ENCODE results near the gene HMGCR. TPM values are rescaled to one million over a fixed set of nuclear protein-coding genes. Genes with fewer than 3 reads are reported as not detected.
"Not testable (repeated sequence)": the region's sequence is repeated elsewhere in the genome, so short reads cannot be mapped to it uniquely, and the experiment has no call there.

HMGCR gene
- total RNA-seq, 1 experiment from 2014 or later = 22.0 TPM

GRCh38 chr5:75303419-75303818 is 33.6 kb upstream of the HMGCR start:
- TF ChIP-seq EZH2 (IDR thresholded peaks at IDR 0.05; ENCODE audit: low read length, unreplicated experiment) (no peak), CTCF (conservative IDR thresholded peaks at IDR 0.05; ENCODE audit: low read depth, low read length) (no peak), EZH2phosphoT487 (IDR thresholded peaks at IDR 0.05; ENCODE audit: borderline replicate concordance, low read length) (no peak)
- DNase-seq (no peak), ATAC-seq (no peak)
- no peaks in the 10 kb centered on the region for H3K9me3 ChIP-seq (ENCODE audit: low read length)
- CTCF ChIA-PET = no interaction called here
- intact Hi-C loops (cut with micrococcal nuclease) = no loop called here
- no peaks in the 10 kb centered on the region for H3K9me2 ChIP-seq (replicated peaks; ENCODE audit: low read length)
- no peak overlapping the region for H3K4me3 ChIP-seq (ENCODE audit: low read length)
- H3K36me3 ChIP-seq (ENCODE audit: low read depth, low read length) = no peaks in the 10 kb centered on the region
- H3K4me1 ChIP-seq (ENCODE audit: insufficient read depth, low read length) = no peaks in the 10 kb centered on the region
- no peaks in the 10 kb centered on the region for H3F3A ChIP-seq (ENCODE audit: low read length, unreplicated experiment)
- H3K9ac ChIP-seq (ENCODE audit: low read length) = no peak overlapping the region
- H2AFZ ChIP-seq (ENCODE audit: low read length) = no peak overlapping the region
- no peaks in the 10 kb centered on the region for H3K27me3 ChIP-seq (ENCODE audit: low read length)
- no peak overlapping the region for H3K27ac ChIP-seq (ENCODE audit: low read length)
- H3K4me2 ChIP-seq (ENCODE audit: low read length) = no peak overlapping the region
- POLR2A ChIA-PET (ENCODE audit: unreplicated experiment) = no interaction called here
- no peaks in the 10 kb centered on the region for H4K20me1 ChIP-seq (ENCODE audit: low read length)
- H3K79me2 ChIP-seq (ENCODE audit: low read length) = no peaks in the 10 kb centered on the region
- no TSS peak for BruUV-seq (replicated peaks)

- H3K9me2 ChIP-seq (replicated peaks; ENCODE audit: low read length); H3K4me2 ChIP-seq (ENCODE audit: low read length); H3K27ac ChIP-seq (ENCODE audit: low read length); H3K4me3 ChIP-seq (ENCODE audit: low read length); H3K27me3 ChIP-seq (ENCODE audit: low read length); H4K20me1 ChIP-seq (ENCODE audit: low read length); H3K9me3 ChIP-seq (ENCODE audit: low read length); BruUV-seq (replicated peaks); H2AFZ ChIP-seq (ENCODE audit: low read length); ATAC-seq; intact Hi-C loops (cut with micrococcal nuclease); POLR2A ChIA-PET (ENCODE audit: unreplicated experiment); H3K79me2 ChIP-seq (ENCODE audit: low read length); H3K9ac ChIP-seq (ENCODE audit: low read length); H3F3A ChIP-seq (ENCODE audit: low read length, unreplicated experiment); H3K36me3 ChIP-seq (ENCODE audit: low read depth, low read length); H3K4me1 ChIP-seq (ENCODE audit: insufficient read depth, low read length); DNase-seq: not testable (repeated sequence)
- CTCF ChIA-PET = interaction anchor here (0.7 kb wide), 1 partner anchor 379 kb away, joined by 3 read pairs; no protein-coding TSS in a partner anchor
Observed at GRCh38 chr5:75304486-75304885, 32.5 kb upstream of the HMGCR start.

- CTCF ChIA-PET = no interaction called here
- BruUV-seq (replicated peaks) = no TSS peak
- H3K27ac ChIP-seq (ENCODE audit: low read length) = no peak overlapping the region
Observed at GRCh38 chr5:75306746-75307145, 30.3 kb upstream of the HMGCR start.

More at GRCh38 chr5:75306746-75307145, 30.3 kb upstream of the HMGCR start:
- POLR2A ChIA-PET (ENCODE audit: unreplicated experiment) = no interaction called here
- DNase-seq (no peak), ATAC-seq (no peak)
- Histone ChIP-seq H3K9me3 (ENCODE audit: low read length) (no peaks in the 10 kb centered on the region), H3K4me2 (ENCODE audit: low read length) (no peak overlapping the region), H3K36me3 (ENCODE audit: low read depth, low read length) (no peaks in the 10 kb centered on the region), H3K4me1 (ENCODE audit: insufficient read depth, low read length) (peaks cover 7% of the 10 kb centered on the region; the same call in 1 of the 2 replicates), H3K9ac (ENCODE audit: low read length) (no peak overlapping the region), H4K20me1 (ENCODE audit: low read length) (no peaks in the 10 kb centered on the region), H3F3A (ENCODE audit: low read length, unreplicated experiment) (no peaks in the 10 kb centered on the region), H3K79me2 (ENCODE audit: low read length) (no peaks in the 10 kb centered on the region), H3K27me3 (ENCODE audit: low read length) (no peaks in the 10 kb centered on the region), H2AFZ (ENCODE audit: low read length) (no peak overlapping the region), H3K4me3 (ENCODE audit: low read length) (no peak overlapping the region), H3K9me2 (replicated peaks; ENCODE audit: low read length) (no peaks in the 10 kb centered on the region)
- intact Hi-C loops (cut with micrococcal nuclease) = no loop called here
- TF ChIP-seq EZH2 (IDR thresholded peaks at IDR 0.05; ENCODE audit: low read length, unreplicated experiment) (no peak), CTCF (conservative IDR thresholded peaks at IDR 0.05; ENCODE audit: low read depth, low read length) (no peak), EZH2phosphoT487 (IDR thresholded peaks at IDR 0.05; ENCODE audit: borderline replicate concordance, low read length) (no peak)

Data from PC-3 (cell line).